Activated CD4-positive, alpha-beta T cell treated with anti-CD3 and anti-CD28 coated beads, Interleukin-2, amount 10 ng/mL, durations not matched to agents 24 days and 14 days (primary cell): ENCODE results near the gene ETFB. TPM values are rescaled to one million over a fixed set of nuclear protein-coding genes. Genes with fewer than 3 reads are reported as not detected.

ENCODE experiments used
- DNase-seq: peaks from one replicate; pipeline ENCODE4 v3.0.0; 2022
- H3K27ac Mint-ChIP-seq: one replicate; pipeline ENCODE4 v1.8.0; 2022; ENCODE audit warnings: mild to moderate bottlenecking, mixed read lengths
- H3K27me3 Mint-ChIP-seq: one replicate; pipeline ENCODE4 v1.8.0; 2022; ENCODE audit warnings: mixed read lengths
- H3K36me3 Mint-ChIP-seq: one replicate; pipeline ENCODE4 v1.8.0; 2022; ENCODE audit warnings: low read depth, mild to moderate bottlenecking, mixed read lengths
- H3K4me1 Mint-ChIP-seq: one replicate; pipeline ENCODE4 v1.8.0; 2021; ENCODE audit warnings: mixed read lengths
- H3K4me3 Mint-ChIP-seq: one replicate; pipeline ENCODE4 v1.8.0; 2022; ENCODE audit warnings: mild to moderate bottlenecking, moderate library complexity, mixed read lengths
- H3K9me3 Mint-ChIP-seq: one replicate; pipeline ENCODE4 v1.8.0; 2021; ENCODE audit warnings: mixed read lengths
- intact Hi-C: fragments of 100-400 bp; cut with micrococcal nuclease; formaldehyde crosslinking; loops from one replicate; pipeline ENCODE4 v1.15.1; 2023
- total RNA-seq: library from RNA; stranded (reverse); gene quantifications from 2 replicates; pipeline ENCODE4 v1.2.3, GENCODE V29; 2022

Gene ETFB
- total RNA-seq, 1 donor from 2014 or later, result 199 TPM

GRCh38 chr19:51320280-51320657 is 45.9 kb downstream of the ETFB start:
- no peaks in the 10 kb centered on the region for H3K9me3 Mint-ChIP-seq
- no peaks in the 10 kb centered on the region for H3K36me3 Mint-ChIP-seq
- intact Hi-C loops, result no loop called here

GRCh38 chr19:51319649-51320279 is 46.4 kb downstream of the ETFB start:
- intact Hi-C loops, result no loop called here
- Mint-ChIP-seq H3K36me3 (no peaks in the 10 kb centered on the region), H3K9me3 (no peaks in the 10 kb centered on the region), H3K4me3 (no peak overlapping the region), H3K4me1 (no peaks in the 10 kb centered on the region), H3K27me3 (peaks cover 13% of the 10 kb centered on the region), H3K27ac (no peak overlapping the region)
- DNase-seq, result no peak

More at GRCh38 chr19:51320280-51320657, 45.9 kb downstream of the ETFB start:
- H3K4me3 Mint-ChIP-seq, result no peak overlapping the region
- no peak for DNase-seq
- no peak overlapping the region for H3K27ac Mint-ChIP-seq
- H3K27me3 Mint-ChIP-seq, result peaks cover 13% of the 10 kb centered on the region
- no peaks in the 10 kb centered on the region for H3K4me1 Mint-ChIP-seq

DNA sequence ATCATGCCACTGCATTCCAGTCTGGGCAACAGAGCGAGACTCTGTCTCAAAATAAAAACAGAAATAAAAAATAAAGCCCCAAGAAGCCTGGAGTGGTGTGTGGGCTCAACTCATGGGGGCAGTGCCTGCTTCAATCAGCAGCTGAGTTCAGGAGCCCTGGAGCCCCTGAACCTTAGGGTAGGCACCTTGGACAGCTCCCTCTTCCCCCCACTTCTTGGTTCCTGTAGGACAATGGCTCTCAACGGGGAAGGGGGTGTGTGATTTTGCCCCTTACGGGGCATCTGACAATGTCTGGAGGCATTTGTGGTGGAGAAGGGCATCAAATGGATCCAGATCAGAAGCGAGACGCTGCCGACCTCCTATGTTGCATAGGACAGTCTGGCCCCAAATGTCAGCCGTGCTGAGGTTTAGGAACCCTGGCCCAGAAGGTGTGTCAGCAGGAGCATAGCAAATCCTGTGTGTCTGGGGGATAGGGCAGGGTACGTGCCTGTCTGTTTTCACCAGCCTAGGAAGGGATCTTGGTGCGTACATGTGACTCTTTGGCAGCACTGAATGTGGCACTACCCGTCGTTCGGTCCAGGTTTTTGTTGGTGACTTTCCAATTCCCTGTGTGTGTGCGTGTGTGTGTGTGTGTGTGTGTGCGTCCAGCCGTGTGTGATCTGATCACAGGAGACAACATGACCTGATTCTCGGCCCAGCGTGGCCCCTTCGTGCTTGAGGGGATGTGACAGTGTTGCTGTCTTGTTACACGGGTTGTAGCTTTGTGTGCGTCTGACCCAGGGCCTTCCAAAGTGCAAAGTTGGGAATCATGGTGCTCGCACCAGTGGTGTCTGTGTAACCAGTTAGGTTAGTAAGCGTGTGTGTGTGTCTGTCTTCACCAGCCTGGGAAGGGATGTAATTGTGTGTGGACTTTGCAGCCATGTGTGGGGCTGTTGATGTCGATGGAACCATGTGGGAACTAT is 47.2 kb downstream of the ETFB start:
- no peaks in the 10 kb centered on the region for H3K36me3 Mint-ChIP-seq
- H3K27ac Mint-ChIP-seq, result no peak overlapping the region
- intact Hi-C loops, result no loop called here
- no peak for DNase-seq
- H3K27me3 Mint-ChIP-seq, result peaks cover 11% of the 10 kb centered on the region
- H3K4me1 Mint-ChIP-seq, result no peaks in the 10 kb centered on the region
- no peak overlapping the region for H3K4me3 Mint-ChIP-seq
- H3K9me3 Mint-ChIP-seq, result no peaks in the 10 kb centered on the region

GRCh38 chr19:51317968-51318367 is 48.2 kb downstream of the ETFB start:
- Mint-ChIP-seq H3K9me3 (no peaks in the 10 kb centered on the region), H3K27me3 (peaks cover 12% of the 10 kb centered on the region)

GRCh38 chr19:51317376-51317775 is 48.8 kb downstream of the ETFB start:
- no peak overlapping the region for H3K4me3 Mint-ChIP-seq
- H3K4me1 Mint-ChIP-seq, result no peaks in the 10 kb centered on the region
- DNase-seq, result no peak
- H3K27me3 Mint-ChIP-seq, result peaks cover 13% of the 10 kb centered on the region
- no peak overlapping the region for H3K27ac Mint-ChIP-seq
- no peaks in the 10 kb centered on the region for H3K36me3 Mint-ChIP-seq
- intact Hi-C loops, result no loop called here
- H3K9me3 Mint-ChIP-seq, result no peaks in the 10 kb centered on the region

More at GRCh38 chr19:51317968-51318367, 48.2 kb downstream of the ETFB start:
- DNase-seq, result no peak
- H3K27ac Mint-ChIP-seq, result no peak overlapping the region
- no peak overlapping the region for H3K4me3 Mint-ChIP-seq
- intact Hi-C loops, result no loop called here
- no peaks in the 10 kb centered on the region for H3K36me3 Mint-ChIP-seq
- H3K4me1 Mint-ChIP-seq, result no peaks in the 10 kb centered on the region

- peaks cover 15% of the 10 kb centered on the region for H3K27me3 Mint-ChIP-seq
- H3K27ac Mint-ChIP-seq, result no peak overlapping the region
- H3K36me3 Mint-ChIP-seq, result no peaks in the 10 kb centered on the region
- no peaks in the 10 kb centered on the region for H3K9me3 Mint-ChIP-seq
- intact Hi-C loops, result no loop called here
- no peak for DNase-seq
- no peak overlapping the region for H3K4me3 Mint-ChIP-seq
- H3K4me1 Mint-ChIP-seq, result no peaks in the 10 kb centered on the region
Measured at GRCh38 chr19:51316688-51317087, 49.5 kb downstream of the ETFB start.

GRCh38 chr19:51311351-51312257 is 54.6 kb downstream of the ETFB start, which contains the start of gene IGLON5:
Gene IGLON5, plus strand, starts transcription at chr19:51311644. Its CDS starts 204 bp downstream, at chr19:51311848.
- intact Hi-C loops, result no loop called here

DNA sequence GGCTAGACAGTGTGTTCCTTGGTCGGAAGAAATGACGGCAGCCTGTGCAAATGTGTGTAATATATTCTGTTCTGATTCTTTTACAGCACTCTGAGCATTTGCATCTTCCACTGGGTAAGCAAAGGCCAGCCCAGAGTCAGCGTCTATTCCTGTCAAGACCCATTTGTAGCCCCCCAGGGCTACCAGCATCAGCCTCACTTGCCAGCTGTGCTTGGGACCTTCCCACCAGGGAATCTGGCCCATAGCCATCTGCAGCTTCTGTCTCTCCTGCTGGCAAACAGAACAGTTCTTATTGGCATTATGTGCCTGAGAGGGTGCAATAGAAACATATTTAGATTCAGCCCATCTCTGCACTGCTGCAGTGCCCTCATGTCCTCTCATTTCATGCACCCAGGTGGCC is 60.7 kb downstream of the ETFB start:
- intact Hi-C loops, result no loop called here
- H3K4me1 Mint-ChIP-seq, result no peaks in the 10 kb centered on the region
- H3K36me3 Mint-ChIP-seq, result no peaks in the 10 kb centered on the region
- no peak for DNase-seq
- peaks cover 9% of the 10 kb centered on the region for H3K27me3 Mint-ChIP-seq
- H3K9me3 Mint-ChIP-seq, result peaks cover 16% of the 10 kb centered on the region
- no peak overlapping the region for H3K27ac Mint-ChIP-seq
- no peak overlapping the region for H3K4me3 Mint-ChIP-seq

More at GRCh38 chr19:51311351-51312257, 54.6 kb downstream of the ETFB start, which contains the start of gene IGLON5:
- DNase-seq, result no peak
- no peaks in the 10 kb centered on the region for H3K36me3 Mint-ChIP-seq
- H3K4me3 Mint-ChIP-seq, result no peak within 1 kb of the TSS
- H3K4me1 Mint-ChIP-seq, result no peaks in the 10 kb centered on the region
- peak within 1 kb of the TSS; percentile 17 for H3K27ac Mint-ChIP-seq
- H3K9me3 Mint-ChIP-seq, result peaks cover 8% of the 10 kb centered on the region
- peaks cover 23% of the 10 kb centered on the region for H3K27me3 Mint-ChIP-seq

GRCh38 chr19:51301266-51301665 is 64.9 kb downstream of the ETFB start:
- Mint-ChIP-seq H3K4me1 (no peaks in the 10 kb centered on the region), H3K9me3 (peaks cover 8% of the 10 kb centered on the region), H3K36me3 (no peaks in the 10 kb centered on the region), H3K4me3 (no peak overlapping the region), H3K27me3 (peaks cover 1% of the 10 kb centered on the region), H3K27ac (no peak overlapping the region)
- intact Hi-C loops, result no loop called here
- DNase-seq, result no peak

GRCh38 chr19:51297406-51297805 is 68.8 kb downstream of the ETFB start:
- Mint-ChIP-seq H3K4me3 (no peak overlapping the region), H3K36me3 (no peaks in the 10 kb centered on the region), H3K9me3 (no peaks in the 10 kb centered on the region), H3K27ac (no peak overlapping the region), H3K27me3 (peaks cover 2% of the 10 kb centered on the region), H3K4me1 (no peaks in the 10 kb centered on the region)
- DNase-seq, result no peak
- intact Hi-C loops, result no loop called here

DNA sequence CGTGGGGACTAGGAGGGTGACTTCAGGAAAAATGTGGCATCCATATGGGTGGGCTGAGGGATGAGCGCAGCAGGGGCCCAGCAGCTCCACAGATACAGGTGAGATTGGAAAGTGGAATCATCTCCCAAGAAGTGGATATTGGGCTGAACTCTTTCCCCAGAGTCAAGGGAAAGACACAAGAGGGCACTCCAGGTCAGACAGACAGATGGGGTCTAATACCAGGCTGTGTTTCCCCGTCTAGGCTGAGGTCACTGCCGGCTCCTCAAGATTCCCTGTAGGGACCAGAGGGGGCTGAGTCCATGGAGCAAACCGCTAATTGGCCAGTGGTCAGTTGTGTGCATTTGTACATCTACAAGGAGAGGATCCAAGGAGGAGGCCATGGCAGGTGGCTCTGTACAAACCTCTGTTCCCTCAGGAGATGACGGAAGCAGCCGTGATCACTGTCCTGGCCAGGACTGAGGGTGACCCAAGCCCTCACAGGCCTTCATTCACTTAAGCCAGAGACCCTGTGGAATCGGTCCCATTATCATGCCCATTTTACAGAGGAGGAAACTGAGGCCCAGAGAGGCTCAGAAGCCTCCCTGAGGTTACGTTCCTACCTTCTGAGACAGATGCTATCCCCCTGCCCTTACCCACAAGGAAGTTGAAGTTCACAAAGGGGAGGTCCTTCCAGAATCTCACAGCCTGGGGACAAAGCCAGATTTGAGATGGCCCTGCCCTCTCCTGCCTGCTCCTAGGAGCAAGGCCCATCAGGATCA is 69.7 kb downstream of the ETFB start:
- H3K27me3 Mint-ChIP-seq, result peaks cover 2% of the 10 kb centered on the region
- no peak for DNase-seq
- no peaks in the 10 kb centered on the region for H3K36me3 Mint-ChIP-seq
- no peak overlapping the region for H3K4me3 Mint-ChIP-seq
- H3K9me3 Mint-ChIP-seq, result no peaks in the 10 kb centered on the region
- H3K4me1 Mint-ChIP-seq, result no peaks in the 10 kb centered on the region
- intact Hi-C loops, result no loop called here
- no peak overlapping the region for H3K27ac Mint-ChIP-seq

- no peak for DNase-seq
- Mint-ChIP-seq H3K4me3 (no peak overlapping the region), H3K4me1 (no peaks in the 10 kb centered on the region), H3K9me3 (no peaks in the 10 kb centered on the region), H3K27me3 (peaks cover 2% of the 10 kb centered on the region), H3K27ac (no peak overlapping the region), H3K36me3 (no peaks in the 10 kb centered on the region)
- intact Hi-C loops, result no loop called here
Measured at GRCh38 chr19:51295382-51296126, 70.6 kb downstream of the ETFB start.
